GM12872 (cell line): ENCODE data around the gene GPR50.

Experiments
- TF ChIP-seq, protein P1 (sequence below): IDR thresholded peaks from 3 replicates; pipeline ENCODE4 v1.5.1; 2011; ENCODE audit warnings: low read depth, mild to moderate bottlenecking, low read length, moderate library complexity; ENCODE audit not compliant: insufficient read depth

GPR50 gene

DNA sequence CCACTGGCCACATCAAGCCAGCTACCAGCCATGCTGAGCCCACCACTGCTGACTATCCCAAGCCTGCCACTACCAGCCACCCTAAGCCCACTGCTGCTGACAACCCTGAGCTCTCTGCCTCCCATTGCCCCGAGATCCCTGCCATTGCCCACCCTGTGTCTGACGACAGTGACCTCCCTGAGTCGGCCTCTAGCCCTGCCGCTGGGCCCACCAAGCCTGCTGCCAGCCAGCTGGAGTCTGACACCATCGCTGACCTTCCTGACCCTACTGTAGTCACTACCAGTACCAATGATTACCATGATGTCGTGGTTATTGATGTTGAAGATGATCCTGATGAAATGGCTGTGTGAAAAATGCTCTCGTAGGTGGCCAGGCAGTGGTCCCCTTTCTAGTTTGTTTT, 4.7 kb downstream of the GPR50 start:
- TF ChIP-seq, protein P1, sequence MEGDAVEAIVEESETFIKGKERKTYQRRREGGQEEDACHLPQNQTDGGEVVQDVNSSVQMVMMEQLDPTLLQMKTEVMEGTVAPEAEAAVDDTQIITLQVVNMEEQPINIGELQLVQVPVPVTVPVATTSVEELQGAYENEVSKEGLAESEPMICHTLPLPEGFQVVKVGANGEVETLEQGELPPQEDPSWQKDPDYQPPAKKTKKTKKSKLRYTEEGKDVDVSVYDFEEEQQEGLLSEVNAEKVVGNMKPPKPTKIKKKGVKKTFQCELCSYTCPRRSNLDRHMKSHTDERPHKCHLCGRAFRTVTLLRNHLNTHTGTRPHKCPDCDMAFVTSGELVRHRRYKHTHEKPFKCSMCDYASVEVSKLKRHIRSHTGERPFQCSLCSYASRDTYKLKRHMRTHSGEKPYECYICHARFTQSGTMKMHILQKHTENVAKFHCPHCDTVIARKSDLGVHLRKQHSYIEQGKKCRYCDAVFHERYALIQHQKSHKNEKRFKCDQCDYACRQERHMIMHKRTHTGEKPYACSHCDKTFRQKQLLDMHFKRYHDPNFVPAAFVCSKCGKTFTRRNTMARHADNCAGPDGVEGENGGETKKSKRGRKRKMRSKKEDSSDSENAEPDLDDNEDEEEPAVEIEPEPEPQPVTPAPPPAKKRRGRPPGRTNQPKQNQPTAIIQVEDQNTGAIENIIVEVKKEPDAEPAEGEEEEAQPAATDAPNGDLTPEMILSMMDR = no peak

DNA sequence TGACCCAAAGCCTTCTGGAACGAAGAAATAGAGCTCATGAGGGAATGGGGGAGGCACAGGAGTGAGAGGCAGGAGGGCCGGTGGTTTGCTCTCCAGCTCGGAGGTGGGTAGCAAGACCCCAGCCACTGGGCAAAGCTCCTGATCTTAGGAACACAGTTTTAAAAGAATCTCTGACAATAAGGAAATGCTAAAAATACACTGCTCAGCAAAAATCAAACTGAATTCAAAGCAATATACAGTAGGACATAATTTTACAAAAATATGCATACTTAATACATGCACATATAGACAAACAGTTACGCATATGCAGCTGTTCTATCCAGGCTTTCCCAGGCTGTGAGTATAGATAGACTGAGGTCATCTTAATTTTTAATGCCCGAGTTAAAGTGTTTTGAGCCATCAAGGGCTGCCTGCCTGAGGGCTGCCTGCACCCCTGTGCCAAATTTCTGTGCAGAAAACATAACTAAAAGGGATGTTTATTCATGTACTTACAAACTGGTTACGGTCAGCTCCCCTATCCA, 6.9 kb downstream of the GPR50 start:
- TF ChIP-seq, protein P1 = no peak

DNA sequence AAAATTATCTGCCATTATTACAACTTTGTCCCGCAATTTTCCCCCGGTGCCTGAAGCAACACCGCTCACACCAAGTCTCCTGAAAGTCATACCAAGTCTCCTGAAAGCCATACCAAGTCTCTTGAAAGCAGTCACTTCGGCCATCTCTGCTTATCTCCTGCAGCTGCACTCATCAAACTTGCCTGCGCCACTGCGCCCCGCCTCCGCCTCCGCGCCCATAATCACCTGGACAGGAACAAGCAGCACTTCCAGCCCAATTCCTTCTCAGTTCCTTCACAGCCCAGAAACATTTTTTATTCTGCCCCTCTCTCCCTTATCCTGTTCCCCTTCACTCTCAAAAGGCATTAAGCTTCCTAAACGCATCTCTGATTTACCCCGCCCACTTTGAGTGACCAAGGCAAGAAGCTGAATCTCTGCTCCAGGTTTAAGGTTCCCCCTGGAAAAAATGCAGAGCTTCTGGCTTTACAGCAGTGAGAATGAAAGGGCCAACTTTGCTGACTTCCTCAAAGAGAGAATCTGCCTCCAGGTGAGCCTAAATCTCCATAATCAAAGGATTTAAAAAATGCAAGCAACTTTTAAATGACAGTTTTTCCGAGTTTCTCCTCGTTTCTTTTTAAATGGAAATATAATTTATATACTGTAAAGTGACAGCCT, 7.7 kb downstream of the GPR50 start:
- TF ChIP-seq, protein P1 = no peak

DNA sequence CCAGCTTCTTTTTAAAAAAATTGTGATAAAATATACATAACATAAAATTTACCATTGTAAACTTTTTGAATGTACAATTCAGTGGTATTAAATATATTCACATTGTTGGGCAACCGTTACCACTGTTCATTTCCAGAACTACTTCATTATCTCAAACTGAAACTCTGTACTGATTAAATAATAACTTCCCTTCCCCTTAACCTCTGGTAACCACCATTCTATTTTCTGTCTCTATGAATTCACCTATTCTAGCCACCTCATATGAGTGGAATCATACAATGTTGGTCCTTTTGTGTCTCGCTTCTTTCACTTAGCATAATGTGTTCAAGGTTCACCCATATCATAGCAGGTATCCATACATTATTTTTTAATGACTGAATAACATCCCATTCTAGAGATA, 8.3 kb downstream of the GPR50 start:
- TF ChIP-seq, protein P1 = no peak

DNA sequence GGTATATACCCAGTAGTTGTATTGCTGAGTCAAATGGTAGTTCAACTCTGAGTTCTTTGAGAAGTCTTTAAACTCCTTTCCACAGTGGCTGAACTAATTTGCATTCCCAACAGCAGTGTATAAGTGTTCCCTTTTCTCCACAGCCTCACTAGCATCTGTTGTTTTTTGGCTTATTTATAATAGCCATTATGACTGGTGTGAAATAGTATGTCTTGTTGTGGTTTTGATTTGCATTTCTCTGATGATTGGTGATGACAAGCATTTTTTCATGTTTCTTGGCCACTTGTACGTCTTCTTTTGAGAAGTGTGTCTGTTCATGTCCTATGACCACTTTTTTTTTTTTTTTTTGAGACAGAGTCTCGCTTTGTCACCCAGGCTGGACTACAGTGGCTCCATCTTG, 30.5 kb downstream of the GPR50 start:
- TF ChIP-seq, protein P1 = no peak

DNA sequence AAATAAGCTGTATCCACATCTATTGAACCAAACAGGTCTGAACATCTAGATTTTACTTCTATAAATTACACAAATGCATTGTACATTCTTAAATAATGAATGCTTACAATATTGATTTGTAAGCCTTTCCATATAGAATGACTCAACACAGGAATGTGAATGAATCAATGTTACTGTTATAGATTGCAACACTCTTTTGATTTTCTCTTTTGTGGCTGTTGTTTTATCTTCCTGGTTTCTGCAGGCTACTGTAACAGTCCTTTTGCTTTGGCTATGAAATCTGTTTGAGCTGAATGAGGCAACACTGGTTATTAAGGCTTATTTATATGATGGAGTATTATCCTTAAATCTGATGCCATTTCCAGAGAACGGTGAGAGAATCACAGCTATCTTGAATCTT, 49.5 kb downstream of the GPR50 start:
- TF ChIP-seq, protein P1 = no peak

DNA sequence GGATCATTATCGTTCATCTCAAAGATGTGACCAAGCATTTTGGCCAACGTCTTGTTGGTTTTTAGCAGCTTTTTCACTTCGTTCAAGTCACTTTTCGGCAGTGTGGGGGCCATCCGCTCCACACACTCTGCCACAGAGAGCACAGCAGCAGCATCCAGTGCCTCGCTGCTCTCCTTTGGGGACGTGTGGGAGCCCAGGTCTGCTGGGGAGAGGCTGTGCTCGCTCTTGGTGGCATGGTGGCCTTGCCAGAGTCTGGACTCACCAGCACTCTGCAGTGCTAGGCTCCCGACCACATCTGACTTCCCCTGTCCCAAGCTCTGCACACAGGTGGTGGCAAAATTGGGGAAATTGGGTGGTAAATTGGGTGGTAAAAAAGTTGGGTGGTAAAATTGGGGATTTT, 50.6 kb downstream of the GPR50 start:
- TF ChIP-seq, protein P1 = no peak
